Mucosa of stomach (tissue), 1 donor: ENCODE data around the gene CENPN.

ENCODE experiments used
- H3K27me3 ChIP-seq: one replicate; pipeline ENCODE4 v1.7.0; 2013; ENCODE audit warnings: mild to moderate bottlenecking, low read length; ENCODE audit not compliant: control insufficient read depth, insufficient read depth
- H3K36me3 ChIP-seq: one replicate; pipeline ENCODE4 v1.7.0; 2013; ENCODE audit warnings: low read length; ENCODE audit not compliant: control insufficient read depth, insufficient read depth
- H3K4me1 ChIP-seq: one replicate; pipeline ENCODE4 v1.7.0; 2013; ENCODE audit warnings: mild to moderate bottlenecking, low read length; ENCODE audit not compliant: control insufficient read depth, insufficient read depth
- H3K4me3 ChIP-seq: one replicate; pipeline ENCODE4 v1.7.0; 2013; ENCODE audit warnings: low read length
- H3K9ac ChIP-seq: one replicate; pipeline ENCODE4 v1.7.0; 2013; ENCODE audit warnings: mild to moderate bottlenecking, low read length, moderate library complexity
- H3K9me3 ChIP-seq: one replicate; pipeline ENCODE4 v1.7.0; 2013; ENCODE audit warnings: mild to moderate bottlenecking, low read length, moderate library complexity; ENCODE audit not compliant: control insufficient read depth
- donor health status: Pancreatic carcinoma.

Gene CENPN, protein sequence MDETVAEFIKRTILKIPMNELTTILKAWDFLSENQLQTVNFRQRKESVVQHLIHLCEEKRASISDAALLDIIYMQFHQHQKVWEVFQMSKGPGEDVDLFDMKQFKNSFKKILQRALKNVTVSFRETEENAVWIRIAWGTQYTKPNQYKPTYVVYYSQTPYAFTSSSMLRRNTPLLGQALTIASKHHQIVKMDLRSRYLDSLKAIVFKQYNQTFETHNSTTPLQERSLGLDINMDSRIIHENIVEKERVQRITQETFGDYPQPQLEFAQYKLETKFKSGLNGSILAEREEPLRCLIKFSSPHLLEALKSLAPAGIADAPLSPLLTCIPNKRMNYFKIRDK

DNA sequence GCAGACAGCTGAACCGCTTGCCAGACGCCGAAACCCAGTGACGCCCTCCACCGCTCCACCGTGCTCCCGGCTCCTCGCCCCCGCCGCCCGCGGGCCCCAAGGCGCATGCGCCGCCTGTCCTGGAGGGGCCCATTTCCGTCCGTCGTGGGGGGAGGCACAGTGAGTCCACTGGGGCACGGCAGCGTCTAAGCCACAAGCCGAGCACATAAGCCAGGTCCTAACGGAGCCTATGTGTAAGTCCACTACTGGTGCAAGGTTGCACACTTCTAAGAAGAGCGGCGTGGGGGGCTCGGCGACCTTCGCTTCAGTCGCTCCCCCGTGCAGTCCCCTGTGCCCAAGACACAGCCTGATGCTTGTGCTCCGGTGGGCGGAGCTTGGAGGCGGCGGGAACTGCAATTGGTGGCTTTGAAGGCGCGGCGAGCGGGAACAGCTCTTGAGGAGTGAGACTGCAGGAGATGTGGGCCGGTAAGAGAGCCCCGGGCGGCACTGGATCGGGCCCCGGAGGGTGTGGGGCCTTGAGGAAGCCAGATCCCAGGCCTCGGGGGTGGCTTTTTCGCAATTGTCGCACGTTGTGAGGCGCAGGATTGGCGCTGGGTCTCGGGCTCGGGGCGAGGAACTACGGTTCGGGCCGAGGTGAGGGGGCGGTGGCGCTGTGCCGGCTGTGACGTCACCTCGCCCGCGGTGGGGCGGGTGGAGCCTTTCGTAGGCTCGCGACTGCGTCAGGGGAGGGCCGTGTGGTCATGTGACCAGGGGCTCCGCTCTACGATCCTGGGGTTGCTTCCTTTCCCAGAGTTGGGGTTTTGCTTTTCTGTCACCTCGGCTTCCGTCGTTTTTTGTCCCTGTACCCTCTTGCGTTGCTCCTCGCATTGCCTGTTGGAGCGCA, at the start of gene CENPN, which contains the start of gene CMC2:
Gene CENPN (plus strand): TSS at position 402 of the 883 bp plus-strand sequence. CDS start 4,726 bp downstream, outside the sequence.
Gene CMC2 (minus strand): TSS at position 73 of the 883 bp plus-strand sequence. CDS start 9,491 bp downstream, outside the sequence.
- Histone ChIP-seq H3K4me3 (peak within 1 kb of the TSS; percentile 65), H3K27me3 (no peaks in the 10 kb centered on the region), H3K9me3 (no peaks in the 10 kb centered on the region), H3K4me1 (peaks cover 4% of the 10 kb centered on the region), H3K9ac (peak within 1 kb of the TSS; percentile 84), H3K36me3 (no peaks in the 10 kb centered on the region)

DNA sequence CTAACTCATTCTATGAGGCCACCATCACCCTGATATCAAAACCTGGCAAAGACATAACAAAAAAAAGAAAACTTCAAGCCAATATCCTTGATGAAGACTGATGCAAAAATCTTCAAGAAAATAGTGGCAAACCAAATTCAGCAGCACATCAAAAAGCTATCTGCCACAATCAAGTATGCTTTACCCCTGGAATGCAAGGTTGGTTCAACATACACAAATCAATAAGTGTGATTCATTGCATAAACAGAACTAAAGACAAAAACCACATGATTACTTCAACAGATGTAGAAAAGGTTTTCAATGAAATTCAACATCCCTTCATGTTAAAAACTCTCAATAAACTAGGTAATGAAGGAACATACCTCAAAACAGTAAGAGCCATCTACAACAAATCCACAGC, 48.7 kb upstream of the CENPN start:
- Histone ChIP-seq H3K27me3 (no peaks in the 10 kb centered on the region), H3K4me3 (no peak overlapping the region), H3K9me3 (no peaks in the 10 kb centered on the region), H3K9ac (no peak overlapping the region), H3K36me3 (no peaks in the 10 kb centered on the region), H3K4me1 (no peaks in the 10 kb centered on the region)

DNA sequence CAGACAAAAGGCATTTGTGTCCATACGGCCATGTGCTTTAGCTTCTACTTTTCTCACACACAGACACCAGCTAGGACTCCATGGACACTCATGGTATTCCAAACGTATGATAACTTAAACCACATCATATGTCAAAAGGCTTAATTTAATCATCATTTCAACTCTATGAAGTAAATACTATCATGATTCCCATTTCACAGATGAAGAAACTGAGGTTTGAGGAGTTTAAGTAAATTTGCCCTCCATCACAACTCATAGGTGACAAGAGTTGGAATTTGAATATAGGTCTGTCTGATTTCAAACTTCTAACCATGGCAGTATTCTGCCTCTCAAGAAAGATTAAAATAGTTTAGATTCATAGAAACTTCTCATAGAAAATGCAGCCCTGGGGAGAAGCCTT, 44.1 kb upstream of the CENPN start:
- Histone ChIP-seq H3K9ac (no peak overlapping the region), H3K9me3 (no peaks in the 10 kb centered on the region), H3K36me3 (no peaks in the 10 kb centered on the region), H3K27me3 (no peaks in the 10 kb centered on the region), H3K4me1 (no peaks in the 10 kb centered on the region), H3K4me3 (no peak overlapping the region)

DNA sequence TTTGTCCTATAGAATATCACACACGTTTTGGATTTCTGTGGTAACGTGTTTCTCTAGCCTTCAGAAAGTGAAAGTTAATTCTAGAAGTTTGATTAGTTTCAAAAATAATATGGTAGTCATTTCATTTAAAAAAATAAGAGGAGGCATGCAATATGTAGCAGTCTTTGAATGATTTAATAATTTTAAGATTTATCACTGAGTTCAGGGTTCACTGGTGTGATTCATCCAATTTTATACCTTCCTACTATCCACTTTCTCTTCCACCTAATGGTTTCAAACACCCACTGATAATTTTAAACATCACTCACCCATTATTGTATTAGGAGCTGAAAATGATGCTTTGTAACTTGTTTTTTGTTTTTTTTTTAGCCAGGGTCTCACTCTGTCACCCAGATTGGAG, 42.7 kb upstream of the CENPN start:
- Histone ChIP-seq H3K4me3 (no peak overlapping the region), H3K4me1 (no peaks in the 10 kb centered on the region), H3K9ac (no peak overlapping the region), H3K27me3 (no peaks in the 10 kb centered on the region), H3K9me3 (no peaks in the 10 kb centered on the region), H3K36me3 (no peaks in the 10 kb centered on the region)

DNA sequence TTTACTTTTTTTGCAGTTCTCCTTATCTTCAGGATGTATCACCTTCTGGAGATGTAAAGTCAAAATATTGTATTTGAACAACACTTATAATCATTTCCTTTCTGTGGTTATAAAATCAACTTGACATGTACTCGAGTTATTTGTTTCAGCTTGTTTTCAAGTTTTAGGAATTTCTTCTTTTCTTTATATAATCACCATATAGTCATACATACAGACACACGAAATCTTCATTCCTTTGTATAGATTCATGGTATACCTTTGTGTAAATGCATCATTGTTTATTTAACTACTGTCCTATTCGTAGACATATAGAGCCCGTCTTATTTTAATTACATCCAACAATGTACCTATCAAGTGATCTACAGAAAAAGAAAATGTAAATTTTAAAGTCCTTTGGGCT, 40.4 kb upstream of the CENPN start:
- no peaks in the 10 kb centered on the region for H3K9me3 ChIP-seq

DNA sequence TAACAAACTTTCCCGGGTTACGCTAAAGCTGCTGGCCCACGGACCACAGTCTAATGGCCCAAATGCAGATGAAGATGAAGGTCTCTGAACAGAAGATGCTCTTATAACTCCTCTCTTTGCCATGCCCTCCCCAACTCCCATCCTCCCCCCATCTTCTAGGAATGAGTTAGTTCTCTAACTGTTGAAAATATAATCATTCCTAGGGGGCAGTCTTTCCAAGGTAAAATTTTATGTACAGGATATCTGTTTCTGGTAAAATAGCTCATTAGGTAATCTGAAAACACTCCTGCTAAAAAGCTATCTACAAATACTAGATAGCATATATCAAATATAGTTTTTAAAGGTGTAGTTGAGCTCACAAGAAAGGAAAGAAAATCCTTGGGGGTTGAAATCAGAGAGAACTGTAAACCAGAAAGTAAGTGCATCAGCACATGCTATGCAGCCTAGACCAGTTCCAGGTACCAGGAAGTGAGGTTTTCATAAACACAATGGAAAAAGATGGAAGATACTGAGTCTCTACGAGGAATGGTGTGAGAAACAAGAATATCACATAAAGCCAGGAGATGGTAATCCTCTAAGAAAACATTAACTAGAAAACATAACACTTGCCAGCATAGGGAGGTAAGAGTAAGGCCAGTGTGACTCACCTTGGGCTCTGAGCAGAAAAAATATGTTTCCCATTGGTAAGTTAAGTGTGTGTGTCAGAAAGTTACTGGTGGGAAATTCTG, 38.5 kb upstream of the CENPN start:
- no peak overlapping the region for H3K4me3 ChIP-seq
- H3K36me3 ChIP-seq: no peaks in the 10 kb centered on the region
- no peaks in the 10 kb centered on the region for H3K27me3 ChIP-seq
- no peak overlapping the region for H3K9ac ChIP-seq
- H3K9me3 ChIP-seq: no peaks in the 10 kb centered on the region
- no peaks in the 10 kb centered on the region for H3K4me1 ChIP-seq

More for the DNA sequence above, 40.4 kb upstream of the CENPN start:
- no peaks in the 10 kb centered on the region for H3K36me3 ChIP-seq
- no peak overlapping the region for H3K4me3 ChIP-seq
- H3K4me1 ChIP-seq: no peaks in the 10 kb centered on the region
- no peak overlapping the region for H3K9ac ChIP-seq
- H3K27me3 ChIP-seq: no peaks in the 10 kb centered on the region

DNA sequence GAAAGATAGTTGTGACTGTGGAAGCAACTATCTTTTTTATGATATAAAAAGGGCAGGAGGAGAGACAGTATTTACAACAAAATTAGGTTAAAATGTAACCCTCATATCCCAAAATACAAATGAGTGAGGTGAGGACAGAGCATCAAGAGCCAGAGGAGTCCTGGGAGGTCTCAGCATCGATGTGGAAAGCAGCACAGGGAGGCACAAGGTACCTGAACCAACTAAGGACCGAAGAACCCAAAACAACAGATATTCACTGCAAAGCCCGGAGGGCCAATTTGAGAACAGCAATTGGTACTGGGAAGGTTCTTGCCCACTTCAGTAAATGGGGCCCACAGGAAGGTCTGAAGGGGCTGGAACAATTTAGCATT, 37.9 kb upstream of the CENPN start:
- Histone ChIP-seq H3K36me3 (no peaks in the 10 kb centered on the region), H3K9me3 (no peaks in the 10 kb centered on the region), H3K4me3 (no peak overlapping the region), H3K27me3 (no peaks in the 10 kb centered on the region), H3K4me1 (no peaks in the 10 kb centered on the region), H3K9ac (no peak overlapping the region)

DNA sequence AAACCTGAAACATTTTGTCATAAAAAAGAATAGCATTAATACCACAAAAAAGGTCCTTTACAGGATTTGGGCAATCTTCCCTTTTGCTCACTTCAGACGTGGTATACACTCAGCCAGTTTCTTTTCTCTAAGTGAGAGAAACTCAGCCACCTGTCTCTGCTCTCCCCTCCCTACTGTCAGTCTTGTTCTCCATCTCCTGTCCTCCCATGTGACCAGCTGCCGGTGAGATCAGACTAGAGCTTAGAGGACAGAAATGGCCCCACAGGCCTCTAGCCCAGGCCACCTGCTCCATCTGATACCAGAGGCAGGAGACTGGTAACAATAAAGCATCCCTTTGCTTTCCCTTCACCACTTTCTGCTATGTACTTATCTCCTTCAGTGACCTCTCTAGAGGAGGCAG, 35.2 kb upstream of the CENPN start:
- Histone ChIP-seq H3K36me3 (no peaks in the 10 kb centered on the region), H3K4me3 (no peak overlapping the region), H3K9ac (no peak overlapping the region), H3K4me1 (peaks cover 3% of the 10 kb centered on the region), H3K27me3 (no peaks in the 10 kb centered on the region), H3K9me3 (no peaks in the 10 kb centered on the region)

DNA sequence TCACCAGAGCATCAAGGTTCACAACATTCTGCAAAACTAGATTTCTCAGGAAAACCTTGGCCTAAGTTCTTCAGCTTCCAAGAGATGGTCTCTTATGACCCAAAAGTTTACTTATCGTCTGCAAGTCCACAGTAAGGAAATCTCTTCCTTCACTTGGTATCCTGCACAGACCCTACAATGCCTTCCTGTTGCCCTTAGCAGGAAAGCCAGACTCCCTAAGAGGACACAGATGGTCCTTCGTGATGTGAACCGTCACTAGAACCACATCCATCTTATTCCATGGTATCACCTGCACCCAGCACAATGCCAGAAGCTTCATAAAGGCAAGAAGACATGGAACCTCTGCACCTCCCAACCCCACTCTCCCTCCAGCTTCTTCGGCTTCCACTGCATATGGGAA, 34.4 kb upstream of the CENPN start:
- no peak overlapping the region for H3K9ac ChIP-seq
- H3K9me3 ChIP-seq: no peaks in the 10 kb centered on the region
- no peaks in the 10 kb centered on the region for H3K27me3 ChIP-seq
- no peaks in the 10 kb centered on the region for H3K36me3 ChIP-seq
- no peak overlapping the region for H3K4me3 ChIP-seq
- peaks cover 3% of the 10 kb centered on the region for H3K4me1 ChIP-seq

DNA sequence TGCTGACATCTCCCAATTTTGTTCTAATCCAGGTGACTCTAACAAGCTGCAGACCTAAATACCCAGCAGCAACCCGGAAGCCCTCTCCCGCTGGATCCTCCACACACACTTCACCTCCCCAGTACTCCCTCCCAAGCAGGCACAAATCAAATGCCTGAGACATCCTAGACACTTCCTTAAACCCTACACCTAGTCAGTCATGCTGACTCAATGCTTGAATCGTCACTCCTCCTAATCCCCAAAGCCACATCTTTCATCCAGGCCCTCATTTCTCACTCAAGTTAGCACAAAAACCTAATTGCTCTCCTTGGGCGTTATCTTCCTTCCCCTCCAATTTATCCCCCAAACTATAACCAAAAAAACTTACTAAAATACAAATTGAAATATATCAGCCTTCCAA, 33.0 kb upstream of the CENPN start:
- Histone ChIP-seq H3K9me3 (no peaks in the 10 kb centered on the region), H3K27me3 (no peaks in the 10 kb centered on the region), H3K4me3 (no peak overlapping the region), H3K36me3 (no peaks in the 10 kb centered on the region), H3K9ac (no peak overlapping the region), H3K4me1 (peaks cover 3% of the 10 kb centered on the region)

DNA sequence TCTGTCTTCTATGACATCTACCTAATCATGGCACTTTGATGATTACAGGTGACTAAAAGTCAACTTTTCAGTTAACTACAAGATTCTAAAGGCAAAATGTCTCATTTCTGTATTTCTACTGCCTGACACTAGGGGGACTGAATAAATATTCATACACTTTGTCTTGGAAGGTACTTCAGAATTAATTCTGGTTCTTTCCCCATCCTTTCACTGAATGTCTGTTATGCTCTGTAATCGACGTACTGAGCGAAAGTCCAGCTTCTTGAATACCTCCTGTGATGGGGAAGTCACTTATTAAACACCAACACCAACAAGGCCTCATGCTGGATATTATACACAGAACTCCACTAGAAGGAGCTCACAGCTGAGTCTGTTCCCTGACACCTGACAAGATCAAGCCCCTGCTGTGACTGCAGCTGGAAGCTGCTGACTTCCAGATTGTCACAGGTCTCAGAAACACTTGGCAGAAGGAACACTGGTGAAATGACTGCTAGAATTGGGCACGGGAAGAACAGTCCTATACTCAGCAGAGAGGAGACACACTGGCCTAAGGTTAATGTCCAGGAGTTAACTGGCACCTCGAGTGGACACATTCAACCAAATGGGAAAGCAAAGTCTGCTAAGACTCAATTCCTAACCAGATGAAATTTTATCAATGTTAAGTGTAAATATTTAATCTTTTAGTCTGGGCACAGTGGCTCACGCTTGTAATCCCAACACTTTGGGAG, 32.2 kb upstream of the CENPN start:
- Histone ChIP-seq H3K4me1 (peaks cover 3% of the 10 kb centered on the region), H3K9ac (no peak overlapping the region), H3K36me3 (no peaks in the 10 kb centered on the region), H3K27me3 (no peaks in the 10 kb centered on the region), H3K9me3 (no peaks in the 10 kb centered on the region), H3K4me3 (no peak overlapping the region)
